ENCODE measurements around the gene MARCHF2.
A peak's percentile ranks its signal among the peaks of the same experiment; 100 is the strongest.

Gene MARCHF2

GRCh38 chr19:8412783-8413628 is at the start of gene MARCHF2 (continued):
- TF ChIP-seq BCL6B (tag by site-specific recombination; IDR thresholded peaks at IDR 0.05) (no peak), SP3 (tag by site-specific recombination; IDR thresholded peaks at IDR 0.05) (peak; percentile 85), ZNF629 (tag by site-specific recombination; IDR thresholded peaks at IDR 0.05) (no peak), ZNF701 (tag by site-specific recombination; IDR thresholded peaks at IDR 0.05) (no peak), EGR2 (tag by site-specific recombination; IDR thresholded peaks at IDR 0.05; ENCODE audit: low read depth) (no peak), KLF16 (tag by site-specific recombination; IDR thresholded peaks at IDR 0.05) (no peak), CTCF (tag by site-specific recombination; IDR thresholded peaks at IDR 0.05) (peak; percentile 42), ZFP37 (tag by site-specific recombination; IDR thresholded peaks at IDR 0.05) (no peak), ZNF571 (tag by site-specific recombination; IDR thresholded peaks at IDR 0.05) (no peak), ZNF24 (tag by site-specific recombination; IDR thresholded peaks at IDR 0.05) (0 out of 2 replicates have a peak, but pooled peaks have one; percentile 34), ZNF302 (tag by site-specific recombination; IDR thresholded peaks at IDR 0.05; ENCODE audit: low read depth) (no peak), ZBTB21 (tag by site-specific recombination; IDR thresholded peaks at IDR 0.05) (no peak), ZNF664 (tag by site-specific recombination; IDR thresholded peaks at IDR 0.05) (no peak), ZNF660 (tag by site-specific recombination; IDR thresholded peaks at IDR 0.05) (peak; percentile 38; the same call in 1 of the 2 replicates), ZNF266 (tag by site-specific recombination; IDR thresholded peaks at IDR 0.05; ENCODE audit: low read depth) (no peak), ZBTB6 (tag by site-specific recombination; IDR thresholded peaks at IDR 0.05) (no peak), ZFHX2 (tag by site-specific recombination; conservative IDR thresholded peaks at IDR 0.05) (no peak), SP2 (tag by site-specific recombination; IDR thresholded peaks at IDR 0.05) (peak; percentile 96), IKZF3 (tag by site-specific recombination; IDR thresholded peaks at IDR 0.05) (no peak), WT1 (tag by site-specific recombination; IDR thresholded peaks at IDR 0.05) (no peak), ZNF239 (tag by site-specific recombination; IDR thresholded peaks at IDR 0.05) (no peak), ZNF639 (tag by site-specific recombination; IDR thresholded peaks at IDR 0.05) (no peak), ZNF37A (tag by site-specific recombination; IDR thresholded peaks at IDR 0.05) (no peak), ZBTB10 (tag by site-specific recombination; IDR thresholded peaks at IDR 0.05) (no peak), BCL11B (tag by site-specific recombination; IDR thresholded peaks at IDR 0.05; ENCODE audit: low read depth) (no peak), ZBTB20 (tag by site-specific recombination; IDR thresholded peaks at IDR 0.05) (no peak), ZNF658 (tag by site-specific recombination; IDR thresholded peaks at IDR 0.05) (no peak), ZNF473 (tag by site-specific recombination; IDR thresholded peaks at IDR 0.05) (no peak), ZFP41 (tag by site-specific recombination; IDR thresholded peaks at IDR 0.05; ENCODE audit: borderline replicate concordance) (no peak), ZNF544 (tag by site-specific recombination; IDR thresholded peaks at IDR 0.05) (no peak), ZBTB49 (tag by site-specific recombination; IDR thresholded peaks at IDR 0.05; ENCODE audit: low read depth) (no peak)
